Hepatocyte (in vitro differentiated cells): ENCODE results near the gene SLC45A2. TPM values are rescaled to one million over a fixed set of nuclear protein-coding genes. Genes with fewer than 3 reads are reported as not detected.
"Not testable (repeated sequence)": the region's sequence is repeated elsewhere in the genome, so short reads cannot be mapped to it uniquely, and the experiment has no call there.

Experiments used
- DNase-seq: peaks from one replicate; pipeline ENCODE4 v3.0.0-alpha.2; 2016; ENCODE audit warnings: low spot score
- H2AFZ ChIP-seq: fragments of 200-600 bp; sonication (generic); 2 replicates; pipeline ENCODE4 v1.6.0; 2016; ENCODE audit warnings: antibody characterized with exemption, mild to moderate bottlenecking
- H3K27ac ChIP-seq: fragments of 200-600 bp; sonication (generic); 2 replicates; pipeline ENCODE4 v1.5.1; 2016; ENCODE audit warnings: mild to moderate bottlenecking
- H3K27me3 ChIP-seq: fragments of 200-600 bp; sonication (generic); 2 replicates; pipeline ENCODE4 v1.6.1; 2016
- H3K36me3 ChIP-seq: fragments of 200-600 bp; sonication (generic); replicated peaks from 2 replicates; pipeline ENCODE4 v1.5.1; 2016; ENCODE audit warnings: low read depth; ENCODE audit not compliant: insufficient read depth
- H3K4me1 ChIP-seq: fragments of 200-600 bp; sonication (generic); 2 replicates; pipeline ENCODE4 v1.5.1; 2016; ENCODE audit warnings: mild to moderate bottlenecking, moderate library complexity; ENCODE audit not compliant: insufficient read depth
- H3K4me2 ChIP-seq: fragments of 200-600 bp; sonication (generic); 2 replicates; pipeline ENCODE4 v1.6.0; 2016
- H3K4me3 ChIP-seq: fragments of 200-600 bp; sonication (generic); 2 replicates; pipeline ENCODE4 v1.5.1; 2016; ENCODE audit warnings: mild to moderate bottlenecking
- H3K79me2 ChIP-seq: fragments of 200-600 bp; sonication (generic); 2 replicates; pipeline ENCODE4 v1.6.0; 2017; ENCODE audit warnings: mild to moderate bottlenecking
- H3K9me2 ChIP-seq: fragments of 200-600 bp; sonication (generic); replicated peaks from 2 replicates; pipeline ENCODE4 v1.6.0; 2017; ENCODE audit warnings: mild to moderate bottlenecking; ENCODE audit not compliant: insufficient read depth
- H3K9me3 ChIP-seq: fragments of 200-600 bp; sonication (generic); 2 replicates; pipeline ENCODE4 v1.5.1; 2016; ENCODE audit warnings: low read depth, mild to moderate bottlenecking
- H4K20me1 ChIP-seq: fragments of 200-600 bp; sonication (generic); 2 replicates; pipeline ENCODE4 v1.6.0; 2016; ENCODE audit warnings: mild to moderate bottlenecking; ENCODE audit not compliant: insufficient read depth, poor library complexity, severe bottlenecking
- EZH2 ChIP-seq: fragments of 200-600 bp; sonication (generic); IDR thresholded peaks from 2 replicates; pipeline ENCODE4 v1.6.1; 2016; ENCODE audit warnings: antibody characterized with exemption, mild to moderate bottlenecking, borderline replicate concordance
- EZH2phosphoT487 ChIP-seq: fragments of 200-600 bp; sonication (generic); IDR thresholded peaks from one replicate; pipeline ENCODE4 v1.6.1; 2018; ENCODE audit warnings: antibody characterized with exemption, mild to moderate bottlenecking, low read depth, moderate library complexity; ENCODE audit not compliant: unreplicated experiment, severe bottlenecking
- WGBS: methylation state at CpG from one replicate; pipeline ENCODE4 v1.1.6; 2016; ENCODE audit warnings: low lambda C conversion rate; ENCODE audit errors: missing lambda C conversion rate; 5-methylcytosine and 5-hydroxymethylcytosine counted together
- polyA plus RNA-seq: library from polyadenylated mRNA; unstranded; fragments of >200 nt; fragmentation: Nextera tagmentation; extraction: Ambion mirVana; gene quantifications from 2 replicates; pipeline ENCODE4 v1.2.1, GENCODE V29; 2016
- total RNA-seq: library from RNA; depleted of rRNA; stranded (reverse); fragments of >200 nt; gene quantifications from 2 replicates; pipeline ENCODE4 v1.2.3, GENCODE V29; 2014
- TF ChIP-seq, protein P1 (sequence below): fragments of 200-600 bp; sonication (generic); IDR thresholded peaks from 2 replicates; pipeline ENCODE4 v1.5.1; 2016; ENCODE audit warnings: antibody characterized with exemption, mild to moderate bottlenecking; ENCODE audit not compliant: poor library complexity

The SLC45A2 gene, protein sequence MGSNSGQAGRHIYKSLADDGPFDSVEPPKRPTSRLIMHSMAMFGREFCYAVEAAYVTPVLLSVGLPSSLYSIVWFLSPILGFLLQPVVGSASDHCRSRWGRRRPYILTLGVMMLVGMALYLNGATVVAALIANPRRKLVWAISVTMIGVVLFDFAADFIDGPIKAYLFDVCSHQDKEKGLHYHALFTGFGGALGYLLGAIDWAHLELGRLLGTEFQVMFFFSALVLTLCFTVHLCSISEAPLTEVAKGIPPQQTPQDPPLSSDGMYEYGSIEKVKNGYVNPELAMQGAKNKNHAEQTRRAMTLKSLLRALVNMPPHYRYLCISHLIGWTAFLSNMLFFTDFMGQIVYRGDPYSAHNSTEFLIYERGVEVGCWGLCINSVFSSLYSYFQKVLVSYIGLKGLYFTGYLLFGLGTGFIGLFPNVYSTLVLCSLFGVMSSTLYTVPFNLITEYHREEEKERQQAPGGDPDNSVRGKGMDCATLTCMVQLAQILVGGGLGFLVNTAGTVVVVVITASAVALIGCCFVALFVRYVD
- total RNA-seq, result 1.4 TPM in 1 of 2 replicates, not detected in the other
- 0.97 and 1.8 TPM in 2 replicates for polyA plus RNA-seq

DNA sequence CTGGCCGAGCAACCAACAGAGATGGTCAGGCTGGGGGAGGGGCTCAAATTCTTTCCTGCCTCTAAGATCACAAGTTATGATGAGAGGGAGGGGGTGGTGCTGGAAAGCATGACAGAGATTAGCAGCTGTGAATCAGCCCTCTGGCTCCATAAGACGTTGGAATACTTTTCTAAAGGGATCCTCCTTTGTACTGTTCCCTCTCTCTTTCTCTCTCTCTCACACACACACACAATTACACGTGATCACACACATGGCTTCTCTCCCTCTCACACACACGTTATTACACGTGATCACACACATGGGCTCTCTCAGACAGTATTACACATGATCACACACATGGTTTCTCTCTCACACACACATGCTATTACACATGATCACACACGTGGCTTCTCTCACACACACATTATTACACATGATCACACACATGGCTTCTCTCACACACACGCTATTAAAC lies at the start of gene SLC45A2:
SLC45A2 (minus strand) TSS at position 23 of the 454 bp plus-strand sequence. CDS start 110 bp downstream, outside the sequence.
- Histone ChIP-seq H3K4me3 (no peak within 1 kb of the TSS), H3K36me3 (no peaks in the 10 kb centered on the region), H3K4me2 (peak within 1 kb of the TSS; percentile 27), H3K9me3 (no peaks in the 10 kb centered on the region), H3K79me2 (no peaks in the 10 kb centered on the region), H3K4me1 (no peaks in the 10 kb centered on the region), H3K9me2 (no peaks in the 10 kb centered on the region), H3K27me3 (no peaks in the 10 kb centered on the region), H3K27ac (no peak within 1 kb of the TSS), H2AFZ (no peak within 1 kb of the TSS), H4K20me1 (no peaks in the 10 kb centered on the region)
- TF ChIP-seq EZH2 (no peak), EZH2phosphoT487 (no peak)
- TF ChIP-seq, protein P1, sequence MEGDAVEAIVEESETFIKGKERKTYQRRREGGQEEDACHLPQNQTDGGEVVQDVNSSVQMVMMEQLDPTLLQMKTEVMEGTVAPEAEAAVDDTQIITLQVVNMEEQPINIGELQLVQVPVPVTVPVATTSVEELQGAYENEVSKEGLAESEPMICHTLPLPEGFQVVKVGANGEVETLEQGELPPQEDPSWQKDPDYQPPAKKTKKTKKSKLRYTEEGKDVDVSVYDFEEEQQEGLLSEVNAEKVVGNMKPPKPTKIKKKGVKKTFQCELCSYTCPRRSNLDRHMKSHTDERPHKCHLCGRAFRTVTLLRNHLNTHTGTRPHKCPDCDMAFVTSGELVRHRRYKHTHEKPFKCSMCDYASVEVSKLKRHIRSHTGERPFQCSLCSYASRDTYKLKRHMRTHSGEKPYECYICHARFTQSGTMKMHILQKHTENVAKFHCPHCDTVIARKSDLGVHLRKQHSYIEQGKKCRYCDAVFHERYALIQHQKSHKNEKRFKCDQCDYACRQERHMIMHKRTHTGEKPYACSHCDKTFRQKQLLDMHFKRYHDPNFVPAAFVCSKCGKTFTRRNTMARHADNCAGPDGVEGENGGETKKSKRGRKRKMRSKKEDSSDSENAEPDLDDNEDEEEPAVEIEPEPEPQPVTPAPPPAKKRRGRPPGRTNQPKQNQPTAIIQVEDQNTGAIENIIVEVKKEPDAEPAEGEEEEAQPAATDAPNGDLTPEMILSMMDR, result no peak
- WGBS, result 76% methylated on average over 7 of the region's 7 CpGs
- DNase-seq, result peak; percentile 58

DNA sequence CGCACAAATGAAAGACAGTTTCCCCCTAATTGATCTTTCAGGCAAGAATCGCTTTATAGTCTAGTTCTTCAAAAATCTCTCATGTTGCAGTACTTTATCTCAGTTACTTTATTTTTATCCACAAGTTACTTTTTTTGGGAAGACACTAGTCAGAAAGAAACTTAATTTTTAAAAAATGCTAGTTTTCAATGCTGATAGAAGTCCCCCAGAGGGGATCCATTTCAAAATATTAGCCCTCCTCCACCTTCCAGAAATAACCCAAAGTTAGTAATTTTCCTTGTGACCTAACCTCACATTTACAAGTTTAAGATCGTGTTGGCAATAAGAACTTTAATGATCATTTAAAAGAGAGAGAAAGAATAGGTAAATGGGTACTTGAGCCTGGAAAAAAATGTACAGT lies 47.5 kb upstream of the SLC45A2 start:
- WGBS, result 94% methylated on average over 3 of the region's 3 CpGs
- no peaks in the 10 kb centered on the region for H3K79me2 ChIP-seq
- H3K9me2 ChIP-seq, result no peaks in the 10 kb centered on the region
- no peak overlapping the region for H3K4me3 ChIP-seq
- no peak overlapping the region for H3K27ac ChIP-seq
- DNase-seq, result no peak
- no peak overlapping the region for H3K4me2 ChIP-seq
- H2AFZ ChIP-seq, result no peak overlapping the region
- no peaks in the 10 kb centered on the region for H3K9me3 ChIP-seq
- no peaks in the 10 kb centered on the region for H4K20me1 ChIP-seq
- no peaks in the 10 kb centered on the region for H3K36me3 ChIP-seq
- H3K4me1 ChIP-seq, result peaks cover 4% of the 10 kb centered on the region
- no peaks in the 10 kb centered on the region for H3K27me3 ChIP-seq
- no peak for TF ChIP-seq EZH2
- no peak for TF ChIP-seq EZH2phosphoT487
- TF ChIP-seq, protein P1, result no peak

DNA sequence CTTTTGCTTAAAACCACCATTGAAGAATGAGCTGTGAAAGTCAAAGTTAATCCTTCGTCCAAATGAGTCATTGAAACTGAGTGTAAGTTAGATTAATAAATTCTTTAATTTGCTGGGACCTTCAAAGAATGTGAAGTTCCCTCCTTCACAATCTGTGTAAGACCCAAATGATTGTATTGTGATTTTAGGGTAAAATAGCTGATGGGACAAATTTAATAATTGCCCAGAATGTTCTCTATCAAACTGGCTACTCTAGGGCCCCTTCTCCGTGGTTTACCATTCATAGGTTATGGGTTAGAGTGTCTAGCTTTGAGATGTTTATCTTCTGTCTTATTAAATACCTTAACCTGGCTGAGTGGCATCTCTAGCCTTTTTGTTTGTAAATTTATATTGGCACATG lies 46.6 kb upstream of the SLC45A2 start:
- TF ChIP-seq EZH2phosphoT487 (no peak), EZH2 (no peak)
- TF ChIP-seq, protein P1, result no peak
- H3K4me2 ChIP-seq, result no peak overlapping the region
- no peaks in the 10 kb centered on the region for H3K9me3 ChIP-seq
- no peaks in the 10 kb centered on the region for H3K79me2 ChIP-seq
- peaks cover 4% of the 10 kb centered on the region for H3K4me1 ChIP-seq
- no peak for DNase-seq
- no peak overlapping the region for H3K27ac ChIP-seq
- no peak overlapping the region for H2AFZ ChIP-seq
- no peaks in the 10 kb centered on the region for H3K9me2 ChIP-seq
- H4K20me1 ChIP-seq, result no peaks in the 10 kb centered on the region
- no peak overlapping the region for H3K4me3 ChIP-seq
- WGBS, result 94% methylated on average over 2 of the region's 2 CpGs
- H3K36me3 ChIP-seq, result no peaks in the 10 kb centered on the region
- H3K27me3 ChIP-seq, result no peaks in the 10 kb centered on the region

DNA sequence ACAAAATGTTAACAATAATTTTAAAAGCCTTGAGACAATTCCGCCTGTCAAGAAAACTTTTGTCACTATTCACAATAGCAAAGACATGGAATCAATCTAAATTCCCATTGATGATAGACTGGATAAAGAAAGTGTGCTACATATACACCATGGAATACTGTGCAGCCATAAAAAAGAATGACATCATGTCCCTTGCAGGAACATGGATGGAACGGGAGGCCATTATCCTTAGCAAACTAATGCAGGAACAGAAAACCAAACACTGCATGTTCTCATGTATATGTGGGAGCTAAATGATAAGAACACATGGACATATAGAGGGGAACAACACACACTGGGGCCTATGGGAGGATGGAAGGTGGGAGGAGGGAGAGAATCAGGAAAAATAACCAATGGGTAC lies 46.1 kb upstream of the SLC45A2 start:
- H2AFZ ChIP-seq, H3K4me1 ChIP-seq, H3K79me2 ChIP-seq, H3K27me3 ChIP-seq, H3K9me3 ChIP-seq, H4K20me1 ChIP-seq, H3K4me3 ChIP-seq, H3K36me3 ChIP-seq, H3K4me2 ChIP-seq, DNase-seq, H3K9me2 ChIP-seq, H3K27ac ChIP-seq: not testable (repeated sequence)
- 96% methylated on average over 2 of the region's 2 CpGs for WGBS
